B cell (primary cell): ENCODE measurements around the gene CCR2.

ENCODE experiments used
- EZH2 ChIP-seq: IDR thresholded peaks from 2 replicates; pipeline ENCODE4 v1.6.1; 2012; ENCODE audit warnings: borderline replicate concordance, low read depth, mild to moderate bottlenecking, moderate library complexity, low read length; ENCODE audit not compliant: insufficient read depth, poor library complexity, severe bottlenecking
- TF ChIP-seq, protein P1 (sequence below): fragments of 200-600 bp; IDR thresholded peaks from one replicate; pipeline ENCODE4 v1.8.0; 2022; ENCODE audit warnings: antibody characterized with exemption, mild to moderate bottlenecking

DNA sequence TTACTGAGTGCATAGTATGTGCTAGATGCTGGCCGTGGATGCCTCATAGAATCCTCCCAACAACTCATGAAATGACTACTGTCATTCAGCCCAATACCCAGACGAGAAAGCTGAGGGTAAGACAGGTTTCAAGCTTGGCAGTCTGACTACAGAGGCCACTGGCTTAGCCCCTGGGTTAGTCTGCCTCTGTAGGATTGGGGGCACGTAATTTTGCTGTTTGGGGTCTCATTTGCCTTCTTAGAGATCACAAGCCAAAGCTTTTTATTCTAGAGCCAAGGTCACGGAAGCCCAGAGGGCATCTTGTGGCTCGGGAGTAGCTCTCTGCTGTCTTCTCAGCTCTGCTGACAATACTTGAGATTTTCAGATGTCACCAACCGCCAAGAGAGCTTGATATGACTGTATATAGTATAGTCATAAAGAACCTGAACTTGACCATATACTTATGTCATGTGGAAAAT, 15.8 kb downstream of the CCR2 start:
- TF ChIP-seq, protein P1, sequence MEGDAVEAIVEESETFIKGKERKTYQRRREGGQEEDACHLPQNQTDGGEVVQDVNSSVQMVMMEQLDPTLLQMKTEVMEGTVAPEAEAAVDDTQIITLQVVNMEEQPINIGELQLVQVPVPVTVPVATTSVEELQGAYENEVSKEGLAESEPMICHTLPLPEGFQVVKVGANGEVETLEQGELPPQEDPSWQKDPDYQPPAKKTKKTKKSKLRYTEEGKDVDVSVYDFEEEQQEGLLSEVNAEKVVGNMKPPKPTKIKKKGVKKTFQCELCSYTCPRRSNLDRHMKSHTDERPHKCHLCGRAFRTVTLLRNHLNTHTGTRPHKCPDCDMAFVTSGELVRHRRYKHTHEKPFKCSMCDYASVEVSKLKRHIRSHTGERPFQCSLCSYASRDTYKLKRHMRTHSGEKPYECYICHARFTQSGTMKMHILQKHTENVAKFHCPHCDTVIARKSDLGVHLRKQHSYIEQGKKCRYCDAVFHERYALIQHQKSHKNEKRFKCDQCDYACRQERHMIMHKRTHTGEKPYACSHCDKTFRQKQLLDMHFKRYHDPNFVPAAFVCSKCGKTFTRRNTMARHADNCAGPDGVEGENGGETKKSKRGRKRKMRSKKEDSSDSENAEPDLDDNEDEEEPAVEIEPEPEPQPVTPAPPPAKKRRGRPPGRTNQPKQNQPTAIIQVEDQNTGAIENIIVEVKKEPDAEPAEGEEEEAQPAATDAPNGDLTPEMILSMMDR: no peak
- TF ChIP-seq EZH2: no peak
